HG03108 (cell line): ENCODE measurements around the gene SRR.
A peak's percentile ranks its signal among the peaks of the same experiment; 100 is the strongest.
"Not testable (repeated sequence)": the region's sequence is repeated elsewhere in the genome, so short reads cannot be mapped to it uniquely, and the experiment has no call there.

Experiments used
- ATAC-seq: cut with Tn5 transposase; IDR thresholded peaks from one replicate; pipeline ENCODE4 v1.9.1; 2021; ENCODE audit warnings: moderate library complexity; ENCODE audit not compliant: unreplicated experiment

SRR gene

DNA sequence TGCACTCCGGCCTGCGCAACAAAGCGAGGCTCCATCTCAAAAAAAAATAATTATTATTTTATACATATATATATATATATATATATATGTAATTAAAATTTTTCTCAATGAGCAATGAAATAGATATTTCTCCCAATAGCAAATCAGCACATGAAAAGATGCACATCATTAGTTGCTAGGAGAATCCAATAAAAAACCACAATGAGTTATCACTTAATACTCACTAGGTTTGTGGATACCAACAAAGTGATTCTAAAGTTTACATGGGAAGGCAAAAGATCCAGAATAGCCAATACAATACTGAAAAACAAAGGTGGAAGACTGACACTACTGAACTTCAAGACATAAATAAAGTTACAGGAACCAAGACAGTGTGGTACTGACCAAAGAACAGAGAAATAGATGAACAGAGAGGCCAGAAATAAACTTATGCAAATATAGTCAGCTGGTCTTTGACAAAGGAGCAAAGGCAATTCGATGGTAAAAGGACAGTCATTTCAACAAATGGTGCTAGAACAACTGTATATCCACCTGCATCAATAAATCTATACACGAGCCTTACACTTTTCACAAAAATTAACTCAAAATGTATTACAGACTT is 13.8 kb upstream of the SRR start:
- no peak for ATAC-seq

DNA sequence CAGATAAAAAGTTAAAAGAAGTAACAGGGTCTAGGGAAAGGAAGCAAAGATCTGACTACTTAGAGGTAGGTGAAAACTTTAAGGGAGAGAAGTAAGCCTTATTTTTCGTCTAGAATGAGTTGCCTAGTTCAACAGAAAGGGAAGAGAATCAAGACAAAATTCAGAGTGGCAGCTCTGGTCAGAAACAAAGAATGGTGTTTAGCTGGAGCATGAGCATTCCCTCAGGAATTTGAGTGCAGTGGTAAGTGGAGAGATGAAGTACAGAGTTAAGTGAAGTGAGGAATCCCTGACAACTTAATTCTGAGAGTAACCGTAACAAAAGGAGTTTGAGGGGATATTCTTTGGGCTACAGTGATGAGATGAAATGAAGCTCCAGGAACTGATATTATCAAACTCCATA is 11.7 kb upstream of the SRR start:
- ATAC-seq = no peak

DNA sequence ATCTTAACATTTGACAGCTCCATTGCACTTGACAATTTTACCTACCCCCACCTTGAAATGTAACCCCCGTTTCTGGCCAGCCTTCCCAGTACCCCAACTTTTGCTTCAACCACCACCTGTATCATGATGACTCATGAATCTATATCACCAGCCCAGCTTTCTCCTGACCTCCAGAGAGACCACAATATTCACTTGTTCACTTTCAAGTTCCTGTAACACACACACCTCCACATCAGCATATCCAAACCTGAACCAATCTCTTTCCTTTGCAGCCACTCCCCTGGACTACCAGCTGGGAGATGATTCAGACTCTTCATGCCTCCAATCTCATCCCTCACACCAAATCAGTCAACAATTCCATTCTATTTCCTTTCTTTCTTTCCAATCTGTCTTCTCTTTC is 8.2 kb upstream of the SRR start:
- no peak for ATAC-seq

DNA sequence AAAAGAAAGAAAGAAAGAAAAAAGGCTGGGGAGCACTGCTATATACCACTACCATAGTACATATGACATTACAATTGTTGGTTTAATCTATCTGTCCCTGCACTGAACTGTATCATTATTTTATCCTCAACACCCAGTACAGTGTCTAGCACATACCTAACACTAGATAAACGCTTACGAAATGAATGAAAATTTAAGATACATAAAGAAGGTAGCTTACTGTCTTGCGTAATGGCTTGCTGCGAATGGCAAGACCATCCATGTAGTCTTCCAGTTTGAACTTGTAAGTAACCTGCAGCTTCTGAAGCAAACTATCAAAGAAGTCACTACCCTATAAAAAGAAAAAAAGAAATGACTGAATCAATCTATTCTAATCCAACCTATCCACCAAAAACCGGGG is 6.7 kb upstream of the SRR start:
- no peak for ATAC-seq

- no peak for ATAC-seq
Observed at GRCh38 chr17:2299136-2299535, 4.6 kb upstream of the SRR start.

DNA sequence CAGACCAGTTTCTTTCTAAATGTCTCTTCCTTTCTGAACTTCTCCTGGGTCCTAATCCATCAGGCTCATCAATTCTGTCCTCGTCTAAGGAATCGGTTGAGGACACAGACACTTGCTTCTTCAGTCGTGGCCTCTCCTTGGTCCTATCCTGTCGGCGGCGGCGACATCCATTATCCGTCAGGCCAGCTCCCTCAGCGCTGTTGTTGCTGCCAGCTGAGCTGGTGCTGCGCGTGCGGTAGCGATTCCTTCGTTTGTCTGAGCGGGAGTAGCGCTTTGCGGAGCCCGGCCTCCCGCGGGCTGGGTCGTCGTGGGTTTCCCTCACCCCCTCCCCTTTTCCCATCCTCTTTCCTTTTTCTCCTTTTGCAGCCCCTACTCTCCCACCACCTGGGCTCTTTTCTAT is 4.0 kb upstream of the SRR start:
- ATAC-seq = no peak

GRCh38 chr17:2302778-2303203 is 959 bp upstream of the SRR start:
- no peak for ATAC-seq

DNA sequence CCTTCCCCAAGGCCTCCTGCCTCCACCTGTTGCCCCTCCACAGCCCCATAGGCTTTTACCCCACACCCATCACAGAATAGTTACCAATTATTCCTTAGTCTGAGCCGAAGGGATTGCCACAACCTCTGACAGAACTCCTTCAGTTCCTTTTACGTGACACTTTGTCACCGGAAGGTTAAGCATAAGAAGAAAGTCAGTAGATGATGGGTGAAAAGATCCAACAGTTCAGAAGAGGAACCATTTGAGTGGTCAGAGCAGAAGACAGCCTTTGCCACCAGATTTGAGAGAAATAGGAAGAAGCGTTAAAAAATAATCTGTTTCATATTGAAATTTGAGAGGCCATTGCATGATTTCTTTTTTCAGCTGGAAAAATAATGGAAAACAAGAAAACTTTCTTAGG is 1.2 kb downstream of the SRR start:
- ATAC-seq = no peak

DNA sequence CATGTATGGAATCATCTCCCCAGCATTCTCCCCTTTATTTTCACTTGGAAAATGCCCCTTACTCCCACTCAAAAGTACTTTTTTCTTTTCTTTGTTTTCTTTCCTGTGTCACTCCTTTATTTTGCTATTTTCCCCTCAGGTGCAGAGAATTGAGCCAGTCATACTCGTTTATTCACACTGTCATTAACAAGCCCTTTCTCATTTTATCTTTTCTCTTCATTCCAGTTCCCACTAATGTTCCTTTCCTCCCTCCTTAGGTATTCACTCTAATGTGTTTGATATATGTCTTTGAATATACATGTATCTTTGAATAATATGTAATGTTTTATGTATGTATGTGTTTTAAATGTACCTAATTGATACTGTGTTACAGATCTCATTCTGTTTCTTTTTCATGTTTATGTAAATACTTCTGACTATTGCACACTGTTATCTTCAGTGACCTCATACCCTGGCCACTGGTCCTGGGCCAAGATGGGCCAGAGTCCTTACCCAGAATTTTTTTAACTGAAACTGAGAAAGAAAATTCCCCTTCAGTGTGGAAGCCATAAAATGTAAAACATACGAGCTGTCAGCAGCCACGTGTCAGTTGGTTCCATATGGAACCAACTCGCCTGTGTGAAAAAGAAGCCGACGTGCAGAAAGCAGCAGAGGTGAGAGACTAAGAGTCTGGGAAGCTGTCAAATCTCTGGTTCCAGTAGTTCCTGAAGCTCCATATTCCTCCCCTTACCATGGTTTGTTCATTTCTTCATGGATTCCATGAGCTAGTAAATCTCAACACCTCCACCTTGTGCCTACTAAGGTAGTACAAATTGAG is 5.8 kb downstream of the SRR start:
- no peak for ATAC-seq

DNA sequence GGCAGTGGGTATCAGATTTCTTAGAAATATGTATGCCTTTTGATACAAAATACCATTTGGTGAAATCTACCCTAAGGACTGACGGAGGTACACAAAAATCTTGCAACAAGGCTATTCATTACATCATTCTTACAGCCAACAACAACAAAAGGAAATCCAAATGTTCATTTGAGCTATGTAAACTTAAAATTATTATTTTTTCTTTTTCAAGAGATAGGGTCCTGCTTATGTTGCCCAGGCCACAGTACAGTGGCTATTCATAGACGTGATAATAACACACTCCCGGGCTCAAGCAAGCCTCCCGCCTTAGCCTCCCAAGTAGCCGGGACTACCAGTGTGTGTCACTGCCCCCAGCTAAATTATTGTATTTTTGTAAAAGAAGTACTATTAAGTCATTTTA is 9.0 kb downstream of the SRR start:
- no peak for ATAC-seq

- not testable (repeated sequence) for ATAC-seq
Observed at GRCh38 chr17:2316916-2317205, 13.1 kb downstream of the SRR start.

- ATAC-seq = no peak
Observed at GRCh38 chr17:2317796-2318195, 14.0 kb downstream of the SRR start.

GRCh38 chr17:2319051-2319450 is 15.3 kb downstream of the SRR start:
- no peak for ATAC-seq

DNA sequence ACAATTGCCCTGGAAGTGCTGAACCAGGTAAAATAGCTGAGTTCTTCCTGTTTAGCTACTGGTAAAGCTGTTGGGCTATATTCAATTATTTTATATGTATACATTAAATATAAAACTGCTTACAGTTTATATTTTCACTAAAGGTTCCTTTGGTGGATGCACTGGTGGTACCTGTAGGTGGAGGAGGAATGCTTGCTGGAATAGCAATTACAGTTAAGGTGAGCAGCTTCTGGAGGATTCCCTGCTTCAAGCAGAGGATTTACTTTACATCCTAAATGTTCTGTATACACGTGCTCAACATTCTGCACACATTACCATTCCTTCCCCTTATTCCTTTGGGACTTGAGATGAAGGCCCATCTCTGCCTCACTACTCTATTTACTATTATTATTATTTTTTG is 17.6 kb downstream of the SRR start:
- no peak for ATAC-seq

DNA sequence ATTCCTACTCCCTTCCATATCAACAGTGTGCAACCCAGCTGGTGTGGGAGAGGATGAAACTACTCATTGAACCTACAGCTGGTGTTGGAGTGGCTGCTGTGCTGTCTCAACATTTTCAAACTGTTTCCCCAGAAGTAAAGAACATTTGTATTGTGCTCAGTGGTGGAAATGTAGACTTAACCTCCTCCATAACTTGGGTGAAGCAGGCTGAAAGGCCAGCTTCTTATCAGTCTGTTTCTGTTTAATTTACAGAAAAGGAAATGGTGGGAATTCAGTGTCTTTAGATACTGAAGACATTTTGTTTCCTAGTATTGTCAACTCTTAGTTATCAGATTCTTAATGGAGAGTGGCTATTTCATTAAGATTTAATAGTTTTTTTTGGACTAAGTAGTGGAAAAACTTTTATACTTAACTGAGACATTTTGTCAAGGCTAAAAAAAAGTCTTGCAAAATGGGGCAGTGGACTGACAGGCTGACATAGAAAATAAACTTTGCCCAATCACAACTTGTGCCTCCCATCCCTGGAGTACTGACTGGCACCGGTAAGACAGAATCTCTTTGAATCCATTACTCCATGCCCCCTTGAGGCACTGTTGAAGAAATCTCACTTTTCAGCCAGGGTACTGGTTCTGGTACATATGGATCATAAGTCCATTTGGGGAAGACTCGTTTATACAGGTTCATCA is 20.0 kb downstream of the SRR start:
- ATAC-seq = no peak

DNA sequence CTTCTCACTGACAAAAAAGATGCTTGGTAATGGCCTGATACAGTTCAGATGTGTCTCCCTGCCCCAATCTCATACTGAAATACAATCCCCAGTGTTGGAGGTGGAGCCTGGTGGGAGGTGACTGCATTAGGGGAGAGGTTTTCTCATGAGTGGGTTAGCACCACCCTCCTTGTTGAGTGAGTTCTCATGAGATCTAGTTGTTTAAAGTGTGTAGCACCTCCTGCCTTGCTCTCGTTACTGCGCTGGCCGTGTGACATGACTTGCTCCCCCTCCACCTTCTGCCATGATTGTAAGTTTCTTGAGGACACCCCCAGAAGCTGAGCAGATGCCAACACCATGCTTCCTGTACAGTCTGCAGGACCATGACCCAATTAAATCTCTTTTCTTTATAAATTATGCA is 27.6 kb downstream of the SRR start:
- ATAC-seq = no peak

- ATAC-seq = no peak
Observed at GRCh38 chr17:2335726-2336214, 32.0 kb downstream of the SRR start.

GRCh38 chr17:2336215-2336851 is 32.6 kb downstream of the SRR start, which contains the start of gene TSR1:
TSS of gene TSR1 (minus strand) at chr17:2336457. CDS start at chr17:2336427, 30 bp downstream.
- ATAC-seq = peak; percentile 68

- peak; percentile 12 for ATAC-seq
Observed at GRCh38 chr17:2336852-2337543, 33.2 kb downstream of the SRR start, which contains the start of gene SGSM2. TSS of gene SGSM2 (plus strand) at chr17:2337501. CDS start at chr17:2337689, 188 bp downstream.

GRCh38 chr17:2337544-2338314 is 34.0 kb downstream of the SRR start:
- peak; percentile 26 for ATAC-seq
